H1 (cell line): ENCODE results near the gene LMTK2. TPM values are rescaled to one million over a fixed set of nuclear protein-coding genes. Genes with fewer than 3 reads are reported as not detected.

Experiments used
- CTCF ChIA-PET: fragments of 300-600 bp; sonication (Branson Sonifier 250); formaldehyde crosslinking; loops from one replicate; lab custom pipeline; 2021; ENCODE audit not compliant: partially characterized antibody; lab: Charles Lee
- POLR2A ChIA-PET: fragments of 300-600 bp; sonication (Branson Sonifier 250); formaldehyde crosslinking; loops from one replicate; lab custom pipeline; 2021; ENCODE audit warnings: inconsistent platforms; ENCODE audit not compliant: partially characterized antibody; lab: Charles Lee
- DNase-seq, 2 experiments: peaks; one replicate each; pipeline versions ENCODE4 v3.0.0 to v3.0.0-alpha.2; 2010 to 2022; ENCODE audit warnings: low spot score in 2 of 2, low read depth in 1 of 2, mixed read lengths in 1 of 2
- FAIRE-seq: peaks from 2 replicates; lab custom pipeline; 2011; peaks lifted over from hg19 to GRCh38; lab: Jason Lieb, UNC
- H2AFZ ChIP-seq: 2 replicates; pipeline ENCODE4 v1.8.1; 2012; ENCODE audit warnings: low read length, inconsistent platforms
- H2AK5ac ChIP-seq: 2 replicates; pipeline ENCODE4 v1.6.1; 2013; ENCODE audit warnings: low read depth, low read length
- H2BK120ac ChIP-seq: replicated peaks from 2 replicates; pipeline ENCODE3; 2013; ENCODE audit warnings: low read depth, low read length, inconsistent platforms
- H2BK12ac ChIP-seq: 2 replicates; pipeline ENCODE4 v1.6.1; 2013; ENCODE audit warnings: low read depth, low read length
- H2BK15ac ChIP-seq: 2 replicates; pipeline ENCODE4 v1.6.1; 2013; ENCODE audit warnings: low read length
- H2BK20ac ChIP-seq: 2 replicates; pipeline ENCODE4 v1.6.1; 2013; ENCODE audit warnings: low read length
- H2BK5ac ChIP-seq: 2 replicates; pipeline ENCODE4 v1.6.1; 2013; ENCODE audit warnings: low read depth, low read length
- H3K14ac ChIP-seq: 2 replicates; pipeline ENCODE4 v1.6.1; 2013; ENCODE audit warnings: inconsistent platforms; ENCODE audit not compliant: insufficient read length
- H3K18ac ChIP-seq: 2 replicates; pipeline ENCODE4 v1.6.1; 2013; ENCODE audit warnings: low read length; ENCODE audit errors: extremely low read depth
- H3K23ac ChIP-seq: 2 replicates; pipeline ENCODE4 v1.6.1; 2013; ENCODE audit warnings: inconsistent platforms; ENCODE audit not compliant: insufficient read length
- H3K23me2 ChIP-seq: 2 replicates; pipeline ENCODE4 v1.6.1; 2013; ENCODE audit warnings: low read depth, low read length
- H3K27ac ChIP-seq: 2 replicates; pipeline ENCODE4 v1.6.1; 2011; ENCODE audit warnings: low read depth, low read length, inconsistent platforms
- H3K27me3 ChIP-seq, 4 experiments: replicated peaks in 1 of 4; 1 replicate in 1 of 4; 2 replicates in 3 of 4; pipeline versions ENCODE4 v1.6.1 to v1.8.1; 2011 to 2013; ENCODE audit warnings: low read length in 3 of 4, mild to moderate bottlenecking in 3 of 4, inconsistent platforms in 2 of 4, mixed read lengths in 2 of 4, moderate library complexity in 1 of 4; ENCODE audit not compliant: control insufficient read depth in 3 of 4, insufficient read depth in 3 of 4; ENCODE audit errors: extremely low read depth in 1 of 4
- H3K36me3 ChIP-seq, 4 experiments: 2 replicates each; pipeline versions ENCODE4 v1.6.1 to v1.8.1; 2011 to 2013; ENCODE audit warnings: mild to moderate bottlenecking in 4 of 4, low read length in 3 of 4, moderate library complexity in 2 of 4, control low read depth in 1 of 4, inconsistent platforms in 1 of 4; ENCODE audit not compliant: insufficient read depth in 4 of 4, control insufficient read depth in 2 of 4
- H3K4ac ChIP-seq: replicated peaks from 2 replicates; pipeline ENCODE3; 2013; ENCODE audit warnings: low read length, low read depth, mixed read lengths, inconsistent platforms; ENCODE audit not compliant: insufficient read length
- H3K4me1 ChIP-seq, 4 experiments: replicated peaks in 1 of 4; 1 replicate in 1 of 4; 2 replicates in 3 of 4; pipeline versions ENCODE4 v1.6.1 to v1.8.1; 2011 to 2013; ENCODE audit warnings: low read length in 3 of 4, inconsistent platforms in 2 of 4, mixed read lengths in 1 of 4; ENCODE audit not compliant: insufficient read depth in 4 of 4, control insufficient read depth in 3 of 4
- H3K4me2 ChIP-seq, 2 experiments: 2 replicates each; pipeline versions ENCODE4 v1.6.1 to v1.8.1; 2011 to 2013; ENCODE audit warnings: low read depth in 2 of 2, low read length in 2 of 2, control low read depth in 1 of 2, inconsistent platforms in 1 of 2, mild to moderate bottlenecking in 1 of 2; ENCODE audit not compliant: insufficient read depth in 1 of 2
- H3K4me3 ChIP-seq, 4 experiments: fragments of 200-600, 300-600 bp in 1 of 4; sonication (generic), shearing (Covaris generic), sonication (Bioruptor Twin) in 1 of 4; 2 replicates each; pipeline versions ENCODE4 v1.5.1 to v1.8.1; 2011 to 2016; ENCODE audit warnings: low read length in 4 of 4, low read depth in 3 of 4, control low read depth in 2 of 4, inconsistent platforms in 2 of 4, mild to moderate bottlenecking in 2 of 4, mixed read lengths in 1 of 4, moderate library complexity in 1 of 4; ENCODE audit not compliant: insufficient read depth in 2 of 4; ENCODE audit errors: extremely low read depth in 1 of 4
- H3K56ac ChIP-seq: replicated peaks from 2 replicates; pipeline ENCODE3; 2013; ENCODE audit warnings: low read depth, mild to moderate bottlenecking, mixed read lengths, low read length, inconsistent platforms; ENCODE audit not compliant: insufficient read length
- H3K79me1 ChIP-seq: 2 replicates; pipeline ENCODE4 v1.6.1; 2013; ENCODE audit warnings: low read depth, low read length, control low read depth
- H3K79me2 ChIP-seq, 2 experiments: 2 replicates each; pipeline versions ENCODE4 v1.6.1 to v1.8.1; 2012 to 2013; ENCODE audit warnings: low read length in 2 of 2, mild to moderate bottlenecking in 2 of 2, inconsistent platforms in 1 of 2; ENCODE audit not compliant: insufficient read depth in 2 of 2, control insufficient read depth in 1 of 2
- H3K9ac ChIP-seq, 4 experiments: replicated peaks in 1 of 4; 1 replicate in 1 of 4; 2 replicates in 3 of 4; pipeline versions ENCODE4 v1.6.1 to v1.8.1; 2011 to 2013; ENCODE audit warnings: low read depth in 3 of 4, low read length in 3 of 4, control low read depth in 2 of 4, mild to moderate bottlenecking in 2 of 4, moderate library complexity in 2 of 4, inconsistent platforms in 1 of 4; ENCODE audit errors: extremely low read depth in 1 of 4
- H3K9me3 ChIP-seq, 2 experiments: 2 replicates each; pipeline versions ENCODE4 v1.6.1 to v1.8.1; 2012 to 2013; ENCODE audit warnings: mild to moderate bottlenecking in 2 of 2, moderate library complexity in 2 of 2, control low read depth in 1 of 2, inconsistent platforms in 1 of 2, low read depth in 1 of 2, low read length in 1 of 2, mixed read lengths in 1 of 2; ENCODE audit not compliant: insufficient read depth in 2 of 2
- H4K20me1 ChIP-seq, 2 experiments: replicated peaks in 1 of 2; 2 replicates each; pipeline versions ENCODE3 to v1.8.1; 2011 to 2013; ENCODE audit warnings: inconsistent platforms in 2 of 2, low read length in 2 of 2, mild to moderate bottlenecking in 1 of 2; ENCODE audit not compliant: insufficient read depth in 2 of 2, control insufficient read depth in 1 of 2
- H4K5ac ChIP-seq: 2 replicates; pipeline ENCODE4 v1.6.1; 2013; ENCODE audit warnings: low read length, low read depth, mixed read lengths, inconsistent platforms; ENCODE audit not compliant: insufficient read length
- H4K8ac ChIP-seq: 2 replicates; pipeline ENCODE4 v1.8.0; 2013; ENCODE audit warnings: mild to moderate bottlenecking, moderate library complexity, low read length, inconsistent platforms; ENCODE audit not compliant: insufficient read depth; ENCODE audit errors: extremely low read depth
- H4K91ac ChIP-seq: replicated peaks from 2 replicates; pipeline ENCODE3; 2013; ENCODE audit warnings: low read length, mixed read lengths, inconsistent platforms; ENCODE audit not compliant: insufficient read length
- BCL11A ChIP-seq, 2 experiments: IDR thresholded peaks; one replicate each; pipeline ENCODE4 v1.6.1; 2011; ENCODE audit warnings: low read depth in 2 of 2, low read length in 2 of 2, mild to moderate bottlenecking in 2 of 2
- CHD1 ChIP-seq: IDR thresholded peaks from 2 replicates; pipeline ENCODE4 v1.6.1; 2012; ENCODE audit warnings: low read depth, low read length, improper control_type of control experiment
- EZH2 ChIP-seq: fragments of 200-600 bp; sonication (generic); IDR thresholded peaks from 2 replicates; pipeline ENCODE4 v1.7.1; 2012; ENCODE audit warnings: low read depth, mild to moderate bottlenecking, moderate library complexity, low read length, inconsistent platforms; ENCODE audit not compliant: severe bottlenecking
- POLR2A ChIP-seq, 2 experiments: IDR thresholded peaks; 1 replicate in 1 of 2; 2 replicates in 1 of 2; pipeline ENCODE4 v1.6.1; 2011; ENCODE audit warnings: low read depth in 2 of 2, low read length in 2 of 2, mild to moderate bottlenecking in 2 of 2; ENCODE audit errors: control extremely low read depth in 1 of 2
- RAD21 ChIP-seq, 2 experiments: IDR thresholded peaks in 1 of 2; conservative IDR thresholded peaks in 1 of 2; 2 replicates each; pipeline ENCODE4 v1.6.1; 2011; ENCODE audit warnings: low read depth in 2 of 2, low read length in 2 of 2, improper control_type of control experiment in 1 of 2, inconsistent platforms in 1 of 2, mild to moderate bottlenecking in 1 of 2, moderate library complexity in 1 of 2
- SAP30 ChIP-seq: fragments of 300-600 bp; sonication (generic); IDR thresholded peaks from 2 replicates; pipeline ENCODE4 v1.7.1; 2012; ENCODE audit warnings: low read length, moderate library complexity, mild to moderate bottlenecking, inconsistent platforms; ENCODE audit not compliant: insufficient read depth, insufficient replicate concordance
- SIRT6 ChIP-seq: IDR thresholded peaks from one replicate; pipeline ENCODE4 v1.7.1; 2012; ENCODE audit warnings: low read length, inconsistent platforms
- TCF12 ChIP-seq: IDR thresholded peaks from 2 replicates; pipeline ENCODE4 v1.6.1; 2011; ENCODE audit warnings: low read depth, mild to moderate bottlenecking, low read length
- WGBS, 2 experiments: shearing (Covaris generic) in 1 of 2; methylation state at CpG; one replicate each; pipeline versions ENCODE4 v1.1.6 to v1.1.7; 2013 to 2015; ENCODE audit warnings: low lambda C conversion rate in 2 of 2, mixed read lengths in 2 of 2, inconsistent platforms in 1 of 2, low coverage in 1 of 2, missing lambda C conversion rate in 1 of 2; ENCODE audit not compliant: insufficient replicate concordance in 2 of 2, insufficient coverage in 1 of 2, insufficient read length in 1 of 2; ENCODE audit errors: extremely low coverage in 1 of 2, missing lambda C conversion rate in 1 of 2; 5-methylcytosine and 5-hydroxymethylcytosine counted together
- polyA plus RNA-seq, 7 experiments: library from polyadenylated mRNA; depleted of rRNA in 3 of 7; stranded (reverse) in 5 of 7; unstranded in 2 of 7; fragments of >200 nt in 5 of 7; fragments of 200-250 nt in 2 of 7; gene quantifications; 1 replicate in 5 of 7; 2 replicates in 1 of 7; 4 replicates in 1 of 7; pipeline versions ENCODE4 v1.2.1 to v1.2.3, GENCODE V29; 2011 to 2013; ENCODE audit warnings: missing spikeins in 2 of 7, mixed read lengths in 2 of 7
- total RNA-seq: library from RNA; stranded (reverse); fragmentation: NEBNext Ultra II Directional; extraction: Animal tissue kit (Norgen Biotek cat#: 25700); gene quantifications from 2 replicates; pipeline ENCODE4 v1.2.1, GENCODE V29; 2021

The LMTK2 gene
- total and polyA plus RNA-seq, 2 of the 8 experiments (the other 6 are each of a cell fraction or from before 2014, with no cell fraction given), result 9.7 to 30.7 TPM

DNA sequence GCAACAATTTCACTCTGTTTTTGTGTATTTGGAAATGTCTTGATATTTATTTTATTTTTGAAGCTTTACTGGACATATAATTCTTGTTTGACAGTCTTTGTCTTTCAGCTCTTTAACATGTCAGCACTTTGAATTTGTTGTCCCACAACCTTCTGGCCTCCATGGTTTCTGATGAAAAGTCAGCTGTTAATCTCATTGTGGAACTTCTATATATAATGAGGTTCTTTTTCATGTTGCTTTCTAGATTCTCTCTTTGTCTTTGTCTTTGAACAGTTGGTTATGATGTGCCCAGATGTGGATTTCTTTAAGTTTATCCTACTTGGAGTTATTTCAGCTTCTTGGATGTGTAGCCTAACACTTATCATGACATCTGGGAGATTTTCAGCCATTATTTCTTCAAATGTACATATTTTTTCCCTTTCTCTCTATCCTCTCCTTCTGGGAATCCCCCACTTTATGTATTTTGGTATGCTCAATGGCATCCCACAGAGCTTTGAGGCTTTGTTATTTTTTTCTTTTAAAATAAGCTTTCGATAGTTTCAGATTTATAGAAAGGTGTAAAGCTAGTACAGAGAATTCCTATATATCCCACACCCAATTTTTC, 9.5 kb upstream of the LMTK2 start:
- Histone ChIP-seq H3K4me2 (no peak overlapping the region), H3K36me3 (no peaks in the 10 kb centered on the region), H2BK120ac (no peak overlapping the region), H2BK20ac (no peak overlapping the region), H2BK5ac (no peak overlapping the region), H3K4ac (no peak overlapping the region), H3K27me3 (no peaks in the 10 kb centered on the region), H4K5ac (no peak overlapping the region), H3K56ac (no peak overlapping the region), H3K4me1 (no peaks in the 10 kb centered on the region; a peak in 1 of 7 replicates), H3K14ac (no peak overlapping the region), H3K9ac (no peak overlapping the region), H2BK15ac (no peak overlapping the region), H3K79me1 (no peaks in the 10 kb centered on the region), H4K91ac (no peak overlapping the region), H3K79me2 (no peaks in the 10 kb centered on the region), H3K23ac (no peak overlapping the region), H3K27ac (no peak overlapping the region), H3K9me3 (peaks cover 6 to 20% of the 10 kb centered on the region in 2 experiments; a peak in 3 of 4 replicates), H2AK5ac (no peak overlapping the region), H3K4me3 (no peak overlapping the region), H3K23me2 (no peaks in the 10 kb centered on the region), H2BK12ac (no peak overlapping the region), H3K18ac (no peak overlapping the region), H4K20me1 (no peaks in the 10 kb centered on the region), H2AFZ (no peak overlapping the region), H4K8ac (no peak overlapping the region)
- ChIA-PET CTCF (interaction anchor here (0.7 to 3.0 kb wide), 6 partner anchors 9 to 131 kb away, joined by 3 to 9 read pairs (median 4); no protein-coding TSS in a partner anchor), POLR2A (no interaction called here)
- WGBS, 2 experiments, result 100% methylated on average over 1 of the region's 1 CpG; no CpG with 5 or more reads in 1 of the 2 experiments
- FAIRE-seq (no peak), DNase-seq (no peak)
- TF ChIP-seq BCL11A (IDR thresholded peaks at IDR 0.05; ENCODE audit: low read depth in 2 of 2, low read length in 2 of 2), result no peak
- no peak for TF ChIP-seq POLR2A (IDR thresholded peaks at IDR 0.05; ENCODE audit: control extremely low read depth in 1 of 2, low read depth in 2 of 2, low read length in 2 of 2)
- TF ChIP-seq RAD21 (IDR thresholded peaks at IDR 0.05 in 1 of 2, conservative IDR thresholded peaks at IDR 0.05 in 1 of 2; ENCODE audit: low read depth in 2 of 2, low read length in 2 of 2), result no peak
- TF ChIP-seq EZH2, result no peak
- TF ChIP-seq CHD1, result no peak
- TF ChIP-seq SAP30, result no peak
- no peak for TF ChIP-seq SIRT6
- no peak for TF ChIP-seq TCF12
